Esophagus muscularis mucosa (tissue), 4 donors: Measurements from ENCODE around the gene L3MBTL2.

ENCODE experiments used
- CTCF ChIP-seq, 3 experiments: fragments of 200-600 bp in 2 of 3; fragments of 450-650 bp in 1 of 3; sonication (generic) in 2 of 3; IDR thresholded peaks; one replicate each; pipeline ENCODE4 v1.5.1; 2017 to 2019; ENCODE audit warnings: antibody characterized with exemption in 3 of 3, mild to moderate bottlenecking in 2 of 3, moderate library complexity in 1 of 3
- EP300 ChIP-seq: sonication (generic); formaldehyde crosslinking; IDR thresholded peaks from one replicate; pipeline ENCODE4 v1.6.1; 2017; ENCODE audit warnings: antibody characterized with exemption
- POLR2AphosphoS5 ChIP-seq, 2 donors: sonication (generic); formaldehyde crosslinking; IDR thresholded peaks; one replicate each; pipeline ENCODE4 v1.6.1; 2017; ENCODE audit warnings: antibody characterized with exemption in 2 of 2

GRCh38 chr22:41239443-41240128 is 34.5 kb downstream of the L3MBTL2 start:
- TF ChIP-seq CTCF (IDR thresholded peaks at IDR 0.05), result no peak
- no peak for TF ChIP-seq POLR2AphosphoS5 (IDR thresholded peaks at IDR 0.05)
- TF ChIP-seq EP300, result no peak
